HG02763 (cell line): Measurements from ENCODE around the gene SPAG4.

Experiments used
- ATAC-seq: cut with Tn5 transposase; IDR thresholded peaks from one replicate; pipeline ENCODE4 v1.9.1; 2021; ENCODE audit warnings: mild to moderate bottlenecking, moderate library complexity; ENCODE audit not compliant: unreplicated experiment

Gene SPAG4

GRCh38 chr20:35598899-35599775 lies 16.5 kb upstream of the SPAG4 start:
- ATAC-seq = no peak

- no peak for ATAC-seq
Observed at GRCh38 chr20:35599776-35600120, 15.9 kb upstream of the SPAG4 start.

- ATAC-seq = no peak
Observed at GRCh38 chr20:35600176-35600992, 15.2 kb upstream of the SPAG4 start.

GRCh38 chr20:35600993-35601973 lies 14.3 kb upstream of the SPAG4 start:
- ATAC-seq = no peak

DNA sequence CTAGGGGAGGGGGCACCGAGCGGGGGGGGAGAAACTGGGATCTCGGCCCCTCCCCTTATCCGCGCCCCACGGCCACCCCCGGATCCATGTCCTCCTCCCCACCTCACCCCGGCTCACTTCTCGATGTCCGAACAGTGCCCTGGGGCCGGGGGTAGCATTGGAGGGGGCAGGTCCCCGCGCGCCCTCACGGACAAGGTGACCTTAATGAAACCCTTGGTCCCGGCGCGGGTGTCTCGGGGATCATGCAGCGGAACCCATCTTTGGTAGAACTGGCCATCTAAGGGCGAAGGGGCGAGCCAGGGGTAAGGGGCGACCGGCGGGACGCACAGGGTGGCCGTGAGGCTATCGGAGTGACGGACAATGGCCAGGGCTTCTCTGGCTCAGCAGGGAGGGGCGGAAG lies 13.6 kb upstream of the SPAG4 start:
- no peak for ATAC-seq

- ATAC-seq = no peak
Observed at GRCh38 chr20:35602851-35603495, 12.7 kb upstream of the SPAG4 start.

GRCh38 chr20:35603695-35604448 lies 11.8 kb upstream of the SPAG4 start:
- no peak for ATAC-seq

DNA sequence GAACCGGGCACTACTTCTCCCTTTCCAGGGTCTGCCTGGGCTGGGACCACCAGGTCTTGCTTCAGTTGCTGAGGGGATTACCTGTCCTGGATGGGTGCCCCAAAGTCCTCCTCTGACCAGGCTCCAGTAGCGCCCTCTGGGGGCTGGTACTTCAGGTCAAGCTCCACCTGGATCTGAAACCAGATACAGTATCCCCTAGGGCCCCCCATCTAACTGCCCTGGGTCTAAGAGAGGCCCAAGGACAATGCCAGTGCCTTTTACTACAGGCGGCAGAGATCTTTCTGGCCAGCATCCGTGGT lies 11.2 kb upstream of the SPAG4 start:
- no peak for ATAC-seq

GRCh38 chr20:35606127-35606526 lies 9.5 kb upstream of the SPAG4 start:
- no peak for ATAC-seq

DNA sequence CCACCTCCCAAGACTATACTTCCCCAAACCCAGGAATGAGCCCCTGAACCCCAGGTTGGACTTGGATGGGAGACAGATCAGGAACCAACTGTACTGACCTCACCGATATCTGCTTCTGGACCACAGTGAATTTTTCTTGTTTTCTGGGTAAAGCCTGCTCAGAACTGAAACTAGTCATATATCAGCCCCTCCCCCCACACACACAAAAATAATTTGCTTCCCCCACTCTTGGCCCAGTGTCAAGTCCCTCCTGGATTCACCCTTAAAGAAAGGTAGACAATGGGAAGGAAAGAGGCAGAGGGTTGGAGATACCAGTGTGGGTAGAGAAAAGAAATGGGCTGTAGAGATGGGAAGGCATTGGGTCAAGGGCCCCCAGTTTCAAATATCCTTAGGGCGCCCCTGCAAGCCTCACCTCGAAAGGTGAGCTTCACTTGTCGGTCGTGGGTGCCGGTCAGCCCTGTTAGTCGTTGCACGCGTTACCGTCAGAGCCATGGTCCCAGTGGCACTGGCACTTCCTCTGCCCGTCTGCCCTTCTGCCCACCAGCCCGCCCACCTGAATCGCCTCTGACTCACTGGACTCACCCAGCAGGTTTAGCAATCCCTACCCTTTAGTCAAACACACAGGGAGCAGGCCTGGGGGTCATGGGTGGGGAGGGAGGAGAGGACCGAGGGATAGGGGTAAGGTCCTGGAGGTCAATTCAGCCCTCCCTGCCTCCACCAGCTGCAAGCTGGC lies 8.5 kb upstream of the SPAG4 start:
- no peak for ATAC-seq

DNA sequence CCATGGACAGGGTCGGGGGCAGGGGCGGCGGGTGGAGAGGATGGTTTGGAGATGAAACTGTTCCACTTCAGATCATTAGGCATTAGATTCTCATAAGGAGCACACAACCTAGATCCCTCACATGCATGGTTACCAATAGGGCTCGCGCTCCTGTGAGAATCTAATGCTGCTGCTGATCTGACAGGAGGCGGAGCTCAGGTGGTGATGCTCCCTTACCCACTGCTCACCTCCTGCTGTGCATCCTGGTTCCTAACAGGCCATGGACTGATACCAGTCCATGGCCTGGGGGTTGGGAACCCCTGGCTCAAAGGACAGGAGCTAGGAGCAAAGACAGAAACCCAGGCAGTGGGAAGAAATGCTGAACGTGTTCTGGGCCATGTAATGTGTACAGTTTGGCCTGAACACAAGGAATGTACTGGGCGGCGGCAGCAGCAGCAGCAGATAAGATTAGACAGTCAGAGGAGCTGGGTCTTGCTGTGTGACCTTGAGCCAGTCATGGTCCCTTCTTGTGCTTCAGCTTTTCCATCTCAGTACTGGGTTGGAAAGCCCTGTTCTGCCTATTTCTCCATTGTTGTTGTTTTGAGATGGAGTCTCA lies 4.7 kb upstream of the SPAG4 start:
- ATAC-seq = no peak

DNA sequence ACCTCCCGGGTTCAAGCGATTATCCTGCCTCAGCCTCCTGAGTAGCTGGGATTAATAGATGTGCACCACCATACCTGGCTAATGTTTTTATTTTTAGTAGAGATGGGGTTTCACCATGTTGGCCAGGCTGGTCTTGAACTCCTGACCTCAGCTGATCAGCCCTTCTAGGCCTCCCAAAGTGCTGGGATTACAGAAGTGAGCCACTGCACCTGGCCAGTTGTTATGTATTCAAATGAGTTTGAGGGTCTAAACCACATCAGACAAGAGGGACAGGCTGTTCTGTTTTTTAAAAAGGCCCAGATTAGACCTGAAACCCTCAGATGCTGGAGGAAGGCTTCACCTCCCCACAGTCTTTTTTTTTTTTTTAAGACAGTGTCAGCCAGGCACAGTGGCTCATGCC lies 4.1 kb upstream of the SPAG4 start:
- no peak for ATAC-seq

GRCh38 chr20:35616465-35617396 lies 1.1 kb downstream of the SPAG4 start:
- no peak for ATAC-seq

- no peak for ATAC-seq
Observed at GRCh38 chr20:35617397-35618262, 2.0 kb downstream of the SPAG4 start.

GRCh38 chr20:35618263-35619131 lies 2.9 kb downstream of the SPAG4 start:
- no peak for ATAC-seq
